DOHH2 (cell line): Measurements from ENCODE around the gene SPIRE1.

Experiments
- H3F3A ChIP-seq: fragments of 200-600 bp; sonication (generic), shearing (Covaris generic); 2 replicates; pipeline ENCODE4 v1.6.0; 2016; ENCODE audit warnings: antibody characterized with exemption, mild to moderate bottlenecking; ENCODE audit not compliant: control insufficient read depth, insufficient read depth
- H3K27ac ChIP-seq: fragments of 200-600 bp; sonication (generic); 2 replicates; pipeline ENCODE4 v1.5.1; 2014; ENCODE audit warnings: low read depth, mild to moderate bottlenecking, low read length, moderate library complexity
- H3K27me3 ChIP-seq: fragments of 200-600 bp; sonication (generic); 2 replicates; pipeline ENCODE4 v1.6.1; 2014; ENCODE audit warnings: mild to moderate bottlenecking, low read length, mixed read lengths; ENCODE audit not compliant: control insufficient read depth
- H3K36me3 ChIP-seq: fragments of 200-600 bp; sonication (generic); 2 replicates; pipeline ENCODE4 v1.6.1; 2014; ENCODE audit warnings: mild to moderate bottlenecking, low read length, moderate library complexity, mixed read lengths; ENCODE audit not compliant: control insufficient read depth
- H3K4me1 ChIP-seq: fragments of 200-600 bp; sonication (generic); 2 replicates; pipeline ENCODE4 v1.6.1; 2014; ENCODE audit warnings: mild to moderate bottlenecking, low read length, mixed read lengths; ENCODE audit not compliant: control insufficient read depth
- H3K4me2 ChIP-seq: fragments of 200-600 bp; sonication (generic); 2 replicates; pipeline ENCODE4 v1.6.0; 2014; ENCODE audit warnings: mild to moderate bottlenecking, low read length, moderate library complexity
- H3K4me3 ChIP-seq: fragments of 200-600 bp; sonication (generic); 2 replicates; pipeline ENCODE4 v1.5.1; 2014; ENCODE audit warnings: mild to moderate bottlenecking, low read length, mixed read lengths
- H3K79me2 ChIP-seq: fragments of 200-600 bp; sonication (generic); 2 replicates; pipeline ENCODE4 v1.6.1; 2014; ENCODE audit warnings: mild to moderate bottlenecking, low read length, mixed read lengths; ENCODE audit not compliant: control insufficient read depth
- H3K9me2 ChIP-seq: fragments of 200-600 bp; sonication (generic); replicated peaks from 2 replicates; pipeline ENCODE4 v1.6.1; 2014; ENCODE audit warnings: mild to moderate bottlenecking, low read length, mixed read lengths; ENCODE audit not compliant: control insufficient read depth
- H3K9me3 ChIP-seq: fragments of 200-600 bp; sonication (generic); 2 replicates; pipeline ENCODE4 v1.6.1; 2014; ENCODE audit warnings: antibody characterized with exemption, low read length, mixed read lengths; ENCODE audit not compliant: control insufficient read depth, insufficient read depth
- H4K20me1 ChIP-seq: fragments of 200-600 bp; sonication (generic); 2 replicates; pipeline ENCODE4 v1.6.0; 2014; ENCODE audit warnings: low read depth, mild to moderate bottlenecking, antibody characterized with exemption, low read length, moderate library complexity; ENCODE audit not compliant: control insufficient read depth, insufficient read depth
- EZH2phosphoT487 ChIP-seq: fragments of 200-600 bp; sonication (generic); IDR thresholded peaks from 2 replicates; pipeline ENCODE4 v1.6.1; 2017; ENCODE audit warnings: borderline replicate concordance, mild to moderate bottlenecking, antibody characterized with exemption, low read length, moderate library complexity, mixed read lengths
- TF ChIP-seq, protein P1 (sequence below): fragments of 200-600 bp; sonication (generic); IDR thresholded peaks from one replicate; pipeline ENCODE4 v1.5.1; 2014; ENCODE audit warnings: antibody characterized with exemption, mild to moderate bottlenecking, low read depth, low read length; ENCODE audit not compliant: poor library complexity, severe bottlenecking

The SPIRE1 gene

DNA sequence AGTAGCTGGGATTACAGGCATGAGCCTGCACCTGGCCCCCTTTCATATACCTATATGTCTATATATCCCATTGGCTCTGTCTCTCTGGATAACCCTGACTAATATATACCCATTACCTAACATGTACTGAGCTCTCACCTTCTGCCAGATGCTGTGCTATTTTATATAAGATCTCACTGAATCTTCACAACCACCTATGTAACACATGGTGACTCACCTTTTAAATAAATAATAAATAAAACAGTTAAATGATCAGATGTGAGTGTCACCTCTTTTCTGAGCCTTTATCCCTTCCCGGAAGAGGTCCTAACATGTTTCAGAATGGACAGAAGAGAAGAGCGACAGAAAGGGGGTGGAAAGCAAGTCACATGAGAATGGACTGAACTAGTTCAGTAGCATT is 123.1 kb downstream of the SPIRE1 start:
- no peak overlapping the region for H3K27ac ChIP-seq
- TF ChIP-seq, protein P1, sequence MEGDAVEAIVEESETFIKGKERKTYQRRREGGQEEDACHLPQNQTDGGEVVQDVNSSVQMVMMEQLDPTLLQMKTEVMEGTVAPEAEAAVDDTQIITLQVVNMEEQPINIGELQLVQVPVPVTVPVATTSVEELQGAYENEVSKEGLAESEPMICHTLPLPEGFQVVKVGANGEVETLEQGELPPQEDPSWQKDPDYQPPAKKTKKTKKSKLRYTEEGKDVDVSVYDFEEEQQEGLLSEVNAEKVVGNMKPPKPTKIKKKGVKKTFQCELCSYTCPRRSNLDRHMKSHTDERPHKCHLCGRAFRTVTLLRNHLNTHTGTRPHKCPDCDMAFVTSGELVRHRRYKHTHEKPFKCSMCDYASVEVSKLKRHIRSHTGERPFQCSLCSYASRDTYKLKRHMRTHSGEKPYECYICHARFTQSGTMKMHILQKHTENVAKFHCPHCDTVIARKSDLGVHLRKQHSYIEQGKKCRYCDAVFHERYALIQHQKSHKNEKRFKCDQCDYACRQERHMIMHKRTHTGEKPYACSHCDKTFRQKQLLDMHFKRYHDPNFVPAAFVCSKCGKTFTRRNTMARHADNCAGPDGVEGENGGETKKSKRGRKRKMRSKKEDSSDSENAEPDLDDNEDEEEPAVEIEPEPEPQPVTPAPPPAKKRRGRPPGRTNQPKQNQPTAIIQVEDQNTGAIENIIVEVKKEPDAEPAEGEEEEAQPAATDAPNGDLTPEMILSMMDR, result no peak
- no peak for TF ChIP-seq EZH2phosphoT487
- H4K20me1 ChIP-seq, result no peaks in the 10 kb centered on the region
- H3K79me2 ChIP-seq, result no peaks in the 10 kb centered on the region
- H3K4me1 ChIP-seq, result no peaks in the 10 kb centered on the region
- no peaks in the 10 kb centered on the region for H3F3A ChIP-seq
- H3K4me3 ChIP-seq, result no peak overlapping the region
- H3K27me3 ChIP-seq, result 0 out of 2 replicates have a peak, but pooled peaks cover 3% of the 10 kb centered on the region
- H3K9me3 ChIP-seq, result no peaks in the 10 kb centered on the region
- H3K9me2 ChIP-seq, result no peaks in the 10 kb centered on the region
- no peaks in the 10 kb centered on the region for H3K36me3 ChIP-seq
- no peak overlapping the region for H3K4me2 ChIP-seq

DNA sequence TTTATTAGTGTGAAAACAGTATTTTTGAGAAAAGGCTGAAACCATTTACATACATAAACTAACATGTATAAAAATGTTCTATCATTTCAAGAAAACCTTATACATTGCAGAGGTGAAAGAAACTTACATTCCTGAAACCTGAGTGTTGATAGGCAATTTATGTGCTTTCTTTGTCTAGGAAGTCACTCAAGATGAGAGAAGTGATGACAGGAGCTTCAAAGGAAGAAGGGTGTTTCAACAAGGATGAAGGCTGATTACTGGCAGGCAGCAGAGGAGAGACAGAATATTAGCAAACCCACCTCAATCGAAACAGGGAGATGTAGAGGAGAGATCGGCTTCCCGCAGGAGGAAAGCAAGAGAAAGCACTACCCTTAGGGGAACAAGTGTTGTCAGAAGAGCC is 125.2 kb downstream of the SPIRE1 start:
- no peaks in the 10 kb centered on the region for H3K9me2 ChIP-seq

DNA sequence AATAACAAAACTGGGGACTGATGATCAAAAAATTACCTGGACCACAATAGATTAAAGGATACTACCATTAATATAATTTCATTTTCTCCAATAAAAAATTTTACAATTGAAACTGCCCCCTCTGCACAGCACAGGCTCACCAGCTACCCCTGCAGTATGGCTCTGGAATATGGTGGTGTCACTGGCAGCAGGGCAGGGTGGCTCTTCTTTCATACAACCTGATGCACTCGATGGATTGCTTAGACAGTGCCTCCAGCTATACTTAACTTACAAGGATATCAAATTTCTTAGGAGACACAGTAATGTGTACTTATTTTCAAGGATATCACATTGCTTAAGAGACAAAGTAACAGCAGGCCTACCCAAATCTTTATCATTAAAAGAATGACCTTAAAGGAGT is 126.2 kb downstream of the SPIRE1 start:
- H3K79me2 ChIP-seq, result no peaks in the 10 kb centered on the region
- H3K9me2 ChIP-seq, result no peaks in the 10 kb centered on the region
- H3K27ac ChIP-seq, result no peak overlapping the region

More for the DNA sequence above, 125.2 kb downstream of the SPIRE1 start:
- Histone ChIP-seq H3K4me2 (no peak overlapping the region), H3K36me3 (no peaks in the 10 kb centered on the region), H3K27ac (no peak overlapping the region), H3F3A (no peaks in the 10 kb centered on the region), H3K79me2 (no peaks in the 10 kb centered on the region), H4K20me1 (no peaks in the 10 kb centered on the region), H3K27me3 (0 out of 2 replicates have a peak, but pooled peaks cover 3% of the 10 kb centered on the region), H3K4me1 (no peaks in the 10 kb centered on the region), H3K9me3 (no peaks in the 10 kb centered on the region), H3K4me3 (no peak overlapping the region)
- TF ChIP-seq EZH2phosphoT487, result no peak
- TF ChIP-seq, protein P1, result no peak

More for the DNA sequence above, 126.2 kb downstream of the SPIRE1 start:
- TF ChIP-seq, protein P1, result no peak
- TF ChIP-seq EZH2phosphoT487, result no peak
- H3K9me3 ChIP-seq, result no peaks in the 10 kb centered on the region
- H3K27me3 ChIP-seq, result 0 out of 2 replicates have a peak, but pooled peaks cover 3% of the 10 kb centered on the region
- H3K4me1 ChIP-seq, result no peaks in the 10 kb centered on the region
- no peak overlapping the region for H3K4me2 ChIP-seq
- no peaks in the 10 kb centered on the region for H3K36me3 ChIP-seq
- H3F3A ChIP-seq, result no peaks in the 10 kb centered on the region
- H4K20me1 ChIP-seq, result no peaks in the 10 kb centered on the region
- no peak overlapping the region for H3K4me3 ChIP-seq
